WTC11 (cell line): ENCODE data around the gene SDCCAG8. TPM values are rescaled to one million over a fixed set of nuclear protein-coding genes. Genes with fewer than 3 reads are reported as not detected.

Experiments used
- ATAC-seq: fragments of 200-7000 bp; cut with Tn5 transposase; 2 replicates; pipeline ENCODE4 v1.10.0; 2021; ENCODE audit warnings: mild to moderate bottlenecking, moderate library complexity
- CTCF ChIA-PET: fragments of 300-600 bp; sonication (Branson Sonifier 250); formaldehyde crosslinking; loops from one replicate; lab custom pipeline; 2021; ENCODE audit warnings: antibody characterized with exemption; lab: Charles Lee
- POLR2A ChIA-PET: fragments of 350-600 bp; sonication (Branson Sonifier 250); formaldehyde crosslinking; loops from one replicate; lab custom pipeline; 2021; ENCODE audit warnings: antibody characterized with exemption; lab: Charles Lee
- DNase-seq: peaks from one replicate; pipeline ENCODE4 v3.0.0; 2021; ENCODE audit warnings: low spot score
- H3K27ac Mint-ChIP-seq: 2 replicates; pipeline ENCODE4 v1.8.0; 2021; ENCODE audit warnings: mixed read lengths
- H3K27me3 Mint-ChIP-seq: 2 replicates; pipeline ENCODE4 v1.8.0; 2021; ENCODE audit warnings: low read depth, mild to moderate bottlenecking, moderate library complexity, mixed read lengths
- H3K36me3 Mint-ChIP-seq: 2 replicates; pipeline ENCODE4 v1.8.0; 2021; ENCODE audit warnings: mixed read lengths
- H3K4me1 Mint-ChIP-seq: 2 replicates; pipeline ENCODE4 v1.8.0; 2022; ENCODE audit warnings: mixed read lengths
- H3K4me3 Mint-ChIP-seq: 2 replicates; pipeline ENCODE4 v1.8.0; 2021; ENCODE audit warnings: mild to moderate bottlenecking, moderate library complexity, mixed read lengths
- H3K9me3 Mint-ChIP-seq: 2 replicates; pipeline ENCODE4 v1.8.0; 2021; ENCODE audit warnings: mixed read lengths
- AR ChIP-seq: fragments of 250-450 bp; sonication (Bioruptor Pico); IDR thresholded peaks from 2 replicates; pipeline ENCODE4 v1.9.0; 2021; ENCODE audit warnings: mild to moderate bottlenecking
- ARID4B ChIP-seq: sonication (generic); formaldehyde crosslinking; IDR thresholded peaks from 2 replicates; pipeline ENCODE4 v1.8.0; 2023; ENCODE audit warnings: missing genetic modification reagents, mild to moderate bottlenecking, borderline replicate concordance
- CREM ChIP-seq: sonication (generic); formaldehyde crosslinking; IDR thresholded peaks from 2 replicates; pipeline ENCODE4 v1.8.1; 2022; ENCODE audit warnings: mild to moderate bottlenecking, missing genetic modification reagents, moderate library complexity
- ELF4 ChIP-seq: sonication (generic); formaldehyde crosslinking; IDR thresholded peaks from 2 replicates; pipeline ENCODE4 v1.8.1; 2022; ENCODE audit warnings: low read depth, mild to moderate bottlenecking, moderate library complexity, missing genetic modification reagents
- ERG ChIP-seq: fragments of 250-450 bp; sonication (Bioruptor Pico); IDR thresholded peaks from 2 replicates; pipeline ENCODE4 v1.8.0; 2021; ENCODE audit warnings: mild to moderate bottlenecking
- JAZF1 ChIP-seq: fragments of 250-450 bp; sonication (Bioruptor Pico); IDR thresholded peaks from 2 replicates; pipeline ENCODE4 v1.9.0; 2021; ENCODE audit warnings: moderate library complexity, mild to moderate bottlenecking, inconsistent platforms
- NFATC4 ChIP-seq: fragments of 250-450 bp; sonication (Bioruptor Pico); IDR thresholded peaks from 2 replicates; pipeline ENCODE4 v1.9.0; 2021; ENCODE audit warnings: mild to moderate bottlenecking
- NFE2L1 ChIP-seq: sonication (generic); formaldehyde crosslinking; IDR thresholded peaks from 2 replicates; pipeline ENCODE4 v1.8.1; 2023; ENCODE audit warnings: missing genetic modification reagents
- NR3C1 ChIP-seq: sonication (generic); formaldehyde crosslinking; conservative IDR thresholded peaks from 2 replicates; pipeline ENCODE4 v1.8.1; 2023; ENCODE audit warnings: low read depth, mild to moderate bottlenecking, missing genetic modification reagents
- OVOL2 ChIP-seq: fragments of 250-450 bp; sonication (Bioruptor Pico); IDR thresholded peaks from 2 replicates; pipeline ENCODE4 v1.9.0; 2021; ENCODE audit warnings: mild to moderate bottlenecking, borderline replicate concordance
- SP1 ChIP-seq: sonication (generic); formaldehyde crosslinking; conservative IDR thresholded peaks from 2 replicates; pipeline ENCODE4 v1.8.1; 2022; ENCODE audit warnings: missing genetic modification reagents
- ZNF138 ChIP-seq: sonication (generic); formaldehyde crosslinking; conservative IDR thresholded peaks from 2 replicates; pipeline ENCODE4 v1.8.1; 2022; ENCODE audit warnings: mild to moderate bottlenecking, moderate library complexity, missing genetic modification reagents
- ZNF423 ChIP-seq: fragments of 250-450 bp; sonication (Bioruptor Pico); IDR thresholded peaks from 2 replicates; pipeline ENCODE4 v2.1.2; 2022; ENCODE audit warnings: mild to moderate bottlenecking, moderate library complexity
- total RNA-seq: library from RNA; stranded (reverse); gene quantifications from 3 replicates; pipeline ENCODE4 v1.2.3, GENCODE V29; 2021
- TF ChIP-seq, protein P1 (sequence below): fragments of 250-450 bp; sonication (Bioruptor Pico); conservative IDR thresholded peaks from 2 replicates; pipeline ENCODE4 v1.9.0; 2021; ENCODE audit warnings: mild to moderate bottlenecking

SDCCAG8 gene
- total RNA-seq, 1 experiment from 2014 or later, result 44.3 TPM

DNA sequence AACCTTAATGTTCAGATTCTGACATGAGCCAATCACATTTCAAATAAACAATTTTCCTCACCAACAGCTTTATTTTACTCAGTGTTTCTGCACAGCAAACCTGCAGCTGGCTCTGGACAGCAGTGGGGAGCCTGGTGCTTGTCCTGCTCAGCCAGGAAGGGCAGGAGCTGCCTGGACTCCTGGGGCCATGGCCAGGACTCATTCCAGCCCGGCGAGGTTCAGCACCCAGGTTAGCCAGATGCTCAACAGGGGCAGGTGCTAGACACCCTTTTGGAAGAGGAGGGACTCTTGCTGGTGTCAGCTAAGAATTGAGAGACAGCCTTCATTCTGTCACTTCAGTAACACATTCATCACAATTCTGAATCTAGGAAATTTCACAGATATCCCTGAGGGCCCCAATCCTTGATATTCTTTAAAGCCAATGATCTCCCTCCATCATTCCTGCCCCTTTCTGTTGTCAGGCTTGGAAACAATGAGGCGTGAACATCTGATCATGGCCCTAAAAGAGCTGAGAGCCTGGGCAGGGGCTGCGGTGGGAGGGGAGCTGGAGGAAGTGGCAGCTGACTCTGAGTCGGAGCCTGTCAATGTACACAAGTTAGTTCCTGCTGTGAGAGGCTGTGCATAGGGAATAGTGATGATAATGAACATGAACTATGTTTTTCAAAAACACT lies 251.3 kb downstream of the SDCCAG8 start:
- DNase-seq (no peak), ATAC-seq (peak; percentile 66)
- H3K9me3 Mint-ChIP-seq, result no peaks in the 10 kb centered on the region
- peaks cover 19% of the 10 kb centered on the region for H3K36me3 Mint-ChIP-seq
- no peak overlapping the region for H3K4me3 Mint-ChIP-seq
- H3K4me1 Mint-ChIP-seq, result peaks cover 44% of the 10 kb centered on the region
- TF ChIP-seq ARID4B (CRISPR knock-in tag), result no peak
- TF ChIP-seq NR3C1, result no peak
- no peak for TF ChIP-seq ERG (CRISPR knock-in tag)
- no peak for TF ChIP-seq ZNF138
- TF ChIP-seq ELF4 (CRISPR knock-in tag), result no peak
- no peak for TF ChIP-seq AR
- TF ChIP-seq NFATC4 (CRISPR knock-in tag), result no peak
- no peak for TF ChIP-seq JAZF1 (CRISPR knock-in tag)
- TF ChIP-seq, protein P1, sequence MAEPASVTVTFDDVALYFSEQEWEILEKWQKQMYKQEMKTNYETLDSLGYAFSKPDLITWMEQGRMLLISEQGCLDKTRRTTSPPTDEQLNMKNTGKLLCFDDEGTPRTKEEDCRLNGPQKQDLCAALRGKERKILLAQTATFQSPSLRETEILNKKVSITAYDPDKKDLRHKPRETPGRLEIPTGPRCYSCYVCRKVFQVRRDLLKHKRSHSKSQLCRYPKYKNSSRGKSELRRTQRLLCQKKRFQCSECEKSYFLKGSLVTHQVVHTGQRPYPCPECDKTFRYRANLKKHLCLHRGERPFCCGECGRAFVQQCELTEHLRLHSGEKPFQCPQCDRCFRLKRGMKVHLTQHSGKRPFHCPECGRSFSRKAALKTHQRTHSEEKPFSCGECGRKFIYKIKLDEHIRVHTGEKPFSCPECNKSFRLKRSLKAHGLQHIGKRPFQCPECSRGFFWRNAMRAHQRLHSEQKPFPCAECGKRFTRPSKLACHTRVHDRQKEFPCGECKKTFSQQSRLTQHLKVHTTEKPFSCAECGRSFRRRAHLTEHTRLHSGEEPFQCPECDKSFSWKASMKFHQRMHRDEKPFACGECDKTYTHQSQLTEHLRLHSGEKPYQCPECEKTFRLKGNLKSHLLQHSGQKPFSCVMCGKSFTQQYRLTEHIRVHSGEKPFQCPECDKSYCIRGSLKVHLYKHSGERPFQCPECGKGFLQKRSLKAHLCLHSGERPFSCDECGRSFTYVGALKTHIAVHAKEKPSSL (CRISPR knock-in tag), result no peak
- no peak for TF ChIP-seq SP1 (CRISPR knock-in tag)
- TF ChIP-seq NFE2L1 (CRISPR knock-in tag), result no peak
- no peak for TF ChIP-seq ZNF423 (CRISPR knock-in tag)
- TF ChIP-seq CREM, result no peak
- no peak for TF ChIP-seq OVOL2
- no peak overlapping the region for H3K27ac Mint-ChIP-seq
- H3K27me3 Mint-ChIP-seq, result no peaks in the 10 kb centered on the region
- ChIA-PET POLR2A (no interaction called here), CTCF (interaction anchor here (1.1 to 1.5 kb wide), 3 partner anchors 14 to 31 kb away, joined by 3 to 4 read pairs (median 3); no protein-coding TSS in a partner anchor)
